H9 (cell line): ENCODE measurements around the gene TTLL9. TPM values are rescaled to one million over a fixed set of nuclear protein-coding genes. Genes with fewer than 3 reads are reported as not detected.

Source experiments
- DNase-seq: peaks from one replicate; pipeline ENCODE4 v3.0.0-alpha.2; 2017
- H2AFZ ChIP-seq: one replicate; pipeline ENCODE4 v1.6.1; 2013; ENCODE audit warnings: mild to moderate bottlenecking, low read length, control low read depth, moderate library complexity
- H2AK5ac ChIP-seq: 2 replicates; pipeline ENCODE4 v1.6.1; 2013; ENCODE audit warnings: low read length, control low read depth, mixed read lengths; ENCODE audit not compliant: insufficient read length
- H2BK120ac ChIP-seq: one replicate; pipeline ENCODE4 v1.6.1; 2013; ENCODE audit warnings: low read depth, mild to moderate bottlenecking, low read length, control low read depth, inconsistent platforms; ENCODE audit not compliant: poor library complexity, severe bottlenecking
- H2BK12ac ChIP-seq: 2 replicates; pipeline ENCODE4 v1.6.1; 2013; ENCODE audit warnings: low read length, control low read depth, mixed read lengths, low read depth; ENCODE audit not compliant: insufficient read length
- H2BK15ac ChIP-seq: 2 replicates; pipeline ENCODE4 v1.6.1; 2013; ENCODE audit warnings: low read depth, low read length, control low read depth
- H2BK20ac ChIP-seq: one replicate; pipeline ENCODE4 v1.6.1; 2013; ENCODE audit warnings: low read depth, mild to moderate bottlenecking, low read length, control low read depth, inconsistent platforms; ENCODE audit not compliant: poor library complexity, severe bottlenecking
- H2BK5ac ChIP-seq: 2 replicates; pipeline ENCODE4 v1.6.1; 2013; ENCODE audit warnings: low read length, control low read depth, mixed read lengths; ENCODE audit not compliant: insufficient read length
- H3K14ac ChIP-seq: 2 replicates; pipeline ENCODE4 v1.6.1; 2013; ENCODE audit warnings: low read length, control low read depth; ENCODE audit not compliant: insufficient read depth
- H3K18ac ChIP-seq: 2 replicates; pipeline ENCODE4 v1.6.1; 2013; ENCODE audit warnings: low read depth, mild to moderate bottlenecking, mixed read lengths, low read length, control low read depth; ENCODE audit not compliant: insufficient read length
- H3K23ac ChIP-seq: 2 replicates; pipeline ENCODE4 v1.6.1; 2013; ENCODE audit warnings: low read length, control low read depth, mixed read lengths, low read depth; ENCODE audit not compliant: insufficient read length
- H3K23me2 ChIP-seq: 2 replicates; pipeline ENCODE4 v1.6.1; 2013; ENCODE audit warnings: low read depth, mild to moderate bottlenecking, mixed read lengths, low read length, control low read depth; ENCODE audit not compliant: insufficient read length, poor library complexity, severe bottlenecking
- H3K27ac ChIP-seq: 2 replicates; pipeline ENCODE4 v1.5.1; 2013; ENCODE audit warnings: low read length, control low read depth, mixed read lengths, low read depth; ENCODE audit not compliant: insufficient read length
- H3K27me3 ChIP-seq: 2 replicates; pipeline ENCODE4 v1.6.1; 2013; ENCODE audit warnings: low read length, control low read depth, inconsistent platforms; ENCODE audit not compliant: insufficient read depth
- H3K4ac ChIP-seq: 2 replicates; pipeline ENCODE4 v1.6.1; 2013; ENCODE audit warnings: low read depth, mild to moderate bottlenecking, control low read depth, inconsistent platforms, low read length, moderate library complexity
- H3K4me1 ChIP-seq: 2 replicates; pipeline ENCODE4 v1.6.1; 2013; ENCODE audit warnings: low read length, control low read depth, inconsistent platforms; ENCODE audit not compliant: insufficient read depth
- H3K4me2 ChIP-seq: 2 replicates; pipeline ENCODE4 v1.6.1; 2013; ENCODE audit warnings: low read length, control low read depth, mixed read lengths; ENCODE audit not compliant: insufficient read length, insufficient read depth
- H3K56ac ChIP-seq: 2 replicates; pipeline ENCODE4 v1.6.1; 2013; ENCODE audit warnings: low read depth, mild to moderate bottlenecking, mixed read lengths, low read length, control low read depth; ENCODE audit not compliant: insufficient read length
- H3K79me1 ChIP-seq: 2 replicates; pipeline ENCODE4 v1.6.1; 2013; ENCODE audit warnings: low read depth, mild to moderate bottlenecking, moderate library complexity, low read length, control low read depth, inconsistent platforms; ENCODE audit not compliant: insufficient read depth, poor library complexity, severe bottlenecking
- H3K79me2 ChIP-seq: 2 replicates; pipeline ENCODE4 v1.6.1; 2013; ENCODE audit warnings: low read length, control low read depth, inconsistent platforms; ENCODE audit not compliant: insufficient read depth
- H3K9ac ChIP-seq: 2 replicates; pipeline ENCODE4 v1.6.1; 2013; ENCODE audit warnings: low read length, control low read depth, mixed read lengths; ENCODE audit not compliant: insufficient read length; ENCODE audit errors: extremely low read depth
- H3K9me3 ChIP-seq: one replicate; pipeline ENCODE4 v1.6.1; 2013; ENCODE audit warnings: low read depth, low read length, inconsistent platforms; ENCODE audit not compliant: control insufficient read depth
- H3T11ph ChIP-seq: one replicate; pipeline ENCODE4 v1.6.1; 2013; ENCODE audit warnings: mild to moderate bottlenecking, low read length, control low read depth, inconsistent platforms
- H4K20me1 ChIP-seq: one replicate; pipeline ENCODE4 v1.6.1; 2013; ENCODE audit not compliant: control insufficient read depth, insufficient read length, insufficient read depth
- H4K5ac ChIP-seq: 2 replicates; pipeline ENCODE4 v1.6.1; 2013; ENCODE audit warnings: low read depth, mild to moderate bottlenecking, mixed read lengths, low read length, control low read depth; ENCODE audit not compliant: insufficient read length
- H4K8ac ChIP-seq: replicated peaks from 2 replicates; pipeline ENCODE4 v1.6.1; 2013; ENCODE audit warnings: low read length, control low read depth, mixed read lengths, low read depth; ENCODE audit not compliant: insufficient read length
- H4K91ac ChIP-seq: 2 replicates; pipeline ENCODE4 v1.6.1; 2013; ENCODE audit warnings: low read depth, mild to moderate bottlenecking, moderate library complexity, mixed read lengths, low read length, control low read depth; ENCODE audit not compliant: insufficient read length
- H3K27ac Mint-ChIP-seq, 3 experiments: 2 replicates in 2 of 3; 3 replicates in 1 of 3; pipeline ENCODE4 v1.8.0; 2020 to 2021; ENCODE audit warnings: mixed read lengths in 3 of 3, mild to moderate bottlenecking in 1 of 3, moderate library complexity in 1 of 3
- H3K27me3 Mint-ChIP-seq: 2 replicates; pipeline ENCODE4 v1.8.0; 2021; ENCODE audit warnings: low read depth, mild to moderate bottlenecking, moderate library complexity, mixed read lengths
- H3K36me3 Mint-ChIP-seq, 3 experiments: 2 replicates in 2 of 3; 3 replicates in 1 of 3; pipeline ENCODE4 v1.8.0; 2020 to 2021; ENCODE audit warnings: low read depth in 3 of 3, mixed read lengths in 3 of 3; ENCODE audit not compliant: insufficient read depth in 1 of 3
- H3K4me1 Mint-ChIP-seq, 2 experiments: 2 replicates each; pipeline ENCODE4 v1.8.0; 2020; ENCODE audit warnings: mixed read lengths in 2 of 2
- H3K4me3 Mint-ChIP-seq, 2 experiments: 2 replicates in 1 of 2; 3 replicates in 1 of 2; pipeline ENCODE4 v1.8.0; 2020 to 2021; ENCODE audit warnings: mild to moderate bottlenecking in 2 of 2, mixed read lengths in 2 of 2, moderate library complexity in 1 of 2
- H3K9me3 Mint-ChIP-seq, 2 experiments: 2 replicates in 1 of 2; 3 replicates in 1 of 2; pipeline ENCODE4 v1.8.0; 2020; ENCODE audit warnings: mild to moderate bottlenecking in 2 of 2, mixed read lengths in 2 of 2, moderate library complexity in 1 of 2
- CTCF ChIP-seq: fragments of 200-600 bp; sonication (generic); conservative IDR thresholded peaks from 3 replicates; pipeline ENCODE4 v1.8.0; 2021; ENCODE audit warnings: antibody characterized with exemption, mild to moderate bottlenecking
- WGBS: extraction: QIAGEN DNeasy Blood & Tissue Kit; methylation state at CpG from one replicate; pipeline ENCODE4 v1.1.7; 2013; ENCODE audit warnings: missing lambda C conversion rate, low lambda C conversion rate, mixed read lengths; ENCODE audit not compliant: insufficient read length; ENCODE audit errors: extremely low coverage; 5-methylcytosine and 5-hydroxymethylcytosine counted together
- total RNA-seq: library from RNA; stranded (reverse); gene quantifications from 2 replicates; pipeline ENCODE4 v1.2.1, GENCODE V29; 2021

The TTLL9 gene
- total RNA-seq, 1 experiment from 2014 or later, result 0.20 TPM

GRCh38 chr20:31945319-31945718 lies 74.9 kb downstream of the TTLL9 start:
- WGBS, result no CpG with 5 or more reads among the region's 4 CpGs
- no peak overlapping the region for H4K5ac ChIP-seq

More at GRCh38 chr20:31945319-31945718, 74.9 kb downstream of the TTLL9 start:
- no peaks in the 10 kb centered on the region; a peak in 1 of 5 replicates for H3K9me3 Mint-ChIP-seq
- no peak overlapping the region for H2BK12ac ChIP-seq
- H3K23ac ChIP-seq, result no peak overlapping the region
- H3K27ac Mint-ChIP-seq, result no peak overlapping the region
- H3K79me2 ChIP-seq, result no peaks in the 10 kb centered on the region
- DNase-seq, result no peak
- H3K36me3 Mint-ChIP-seq, result peaks cover 37 to 66% (median 52%) of the 10 kb centered on the region in 3 experiments
- no peak overlapping the region for H2BK120ac ChIP-seq
- no peak overlapping the region for H3K27ac ChIP-seq
- H3K4me3 Mint-ChIP-seq, result no peak overlapping the region
- H3K4ac ChIP-seq, result no peak overlapping the region
- no peaks in the 10 kb centered on the region for H4K20me1 ChIP-seq
- H3K4me2 ChIP-seq, result no peak overlapping the region
- no peaks in the 10 kb centered on the region for H3K9me3 ChIP-seq
- no peak overlapping the region for H2BK15ac ChIP-seq
- no peak overlapping the region for H4K91ac ChIP-seq
- no peak overlapping the region for H2AFZ ChIP-seq
- no peak overlapping the region for H3K18ac ChIP-seq
- no peaks in the 10 kb centered on the region for H3K23me2 ChIP-seq
- no peak overlapping the region for H3K56ac ChIP-seq
- no peaks in the 10 kb centered on the region for H3K4me1 ChIP-seq
- H4K8ac ChIP-seq, result no peak overlapping the region
- no peak overlapping the region for H3K14ac ChIP-seq
- no peak overlapping the region for H3K9ac ChIP-seq
- no peaks in the 10 kb centered on the region for H3K27me3 ChIP-seq
- no peak overlapping the region for H3T11ph ChIP-seq
- TF ChIP-seq CTCF, result no peak
- H3K4me1 Mint-ChIP-seq, result no peaks in the 10 kb centered on the region
- peaks cover 6% of the 10 kb centered on the region for H3K79me1 ChIP-seq
- no peak overlapping the region for H2AK5ac ChIP-seq
- no peak overlapping the region for H2BK20ac ChIP-seq
- H3K27me3 Mint-ChIP-seq, result no peaks in the 10 kb centered on the region
- no peak overlapping the region for H2BK5ac ChIP-seq
